ENCODE results near the gene OMG.
"Not testable (repeated sequence)": the region's sequence is repeated elsewhere in the genome, so short reads cannot be mapped to it uniquely, and the experiment has no call there.

The OMG gene

DNA sequence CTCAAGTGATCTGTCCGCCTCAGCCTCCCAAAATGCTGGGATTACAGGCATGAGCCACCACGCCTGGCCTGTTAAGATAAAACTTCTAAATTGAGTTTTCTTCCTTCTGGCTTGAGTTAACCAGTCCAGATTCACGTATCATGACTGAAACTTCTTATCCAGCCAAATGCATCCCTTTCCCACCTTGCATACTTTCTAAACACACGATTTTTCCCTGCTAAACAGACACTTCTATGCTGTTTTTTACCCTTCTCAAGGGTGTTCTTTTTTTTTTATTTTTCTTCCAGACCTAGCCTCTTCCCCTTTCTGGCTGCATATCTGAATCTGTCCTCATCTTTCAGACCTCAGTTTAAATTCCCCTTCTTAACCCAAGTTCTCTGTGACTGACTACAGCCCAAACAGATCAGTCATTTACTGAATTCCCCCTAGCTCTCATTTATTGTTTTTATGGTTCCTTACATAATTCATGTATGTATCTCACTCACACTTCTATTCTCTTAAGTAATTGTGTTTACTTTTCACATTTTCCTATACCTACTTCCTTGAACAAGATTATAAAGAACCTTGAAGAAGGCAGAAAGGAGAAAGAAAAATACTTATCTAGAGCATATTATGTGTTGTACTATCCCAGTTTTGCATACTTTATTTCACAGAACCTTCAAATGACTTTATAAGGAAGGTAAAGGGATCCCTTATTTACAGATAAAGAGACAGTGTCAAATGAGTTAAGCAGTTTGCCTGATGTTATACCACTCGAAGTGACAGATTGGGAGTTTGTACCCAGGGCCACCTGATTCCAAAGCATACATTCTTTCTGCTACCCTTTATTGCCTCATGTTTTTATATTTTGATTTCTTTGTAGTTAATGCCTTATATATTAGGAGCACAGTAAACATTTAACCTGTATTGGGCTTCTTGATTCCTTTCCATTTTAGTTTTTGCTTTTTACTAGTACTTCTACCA, 11.6 kb upstream of the OMG start:
- DNase-seq (ENCODE audit: low read depth): no peak

GRCh38 chr17:31307640-31308039, 10.6 kb upstream of the OMG start:
- no peak for DNase-seq (ENCODE audit: low read depth)

GRCh38 chr17:31299624-31300023, 2.6 kb upstream of the OMG start:
- no peak for DNase-seq (ENCODE audit: low read depth)

GRCh38 chr17:31296142-31296541, 897 bp downstream of the OMG start:
- no peak for DNase-seq (ENCODE audit: low read depth)

DNA sequence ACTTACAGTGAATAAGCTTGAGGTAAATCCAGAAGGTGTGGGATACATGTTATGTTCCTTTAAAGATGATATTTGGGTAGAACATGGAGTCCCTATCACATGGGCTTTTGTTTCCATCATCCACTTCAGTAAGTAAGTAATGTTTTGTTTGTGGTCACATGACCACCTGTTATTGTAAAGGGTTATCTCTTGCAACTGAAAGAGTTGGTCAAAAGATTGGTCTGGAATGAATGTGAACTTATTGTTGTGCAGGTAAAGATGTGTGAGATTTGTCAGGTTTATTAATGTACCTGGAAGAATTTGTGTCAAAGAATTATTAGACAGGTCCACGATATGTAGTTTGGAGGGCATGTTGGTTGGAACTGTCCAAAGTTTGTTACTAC, 1.6 kb downstream of the OMG start:
- DNase-seq (ENCODE audit: low read depth): no peak

DNA sequence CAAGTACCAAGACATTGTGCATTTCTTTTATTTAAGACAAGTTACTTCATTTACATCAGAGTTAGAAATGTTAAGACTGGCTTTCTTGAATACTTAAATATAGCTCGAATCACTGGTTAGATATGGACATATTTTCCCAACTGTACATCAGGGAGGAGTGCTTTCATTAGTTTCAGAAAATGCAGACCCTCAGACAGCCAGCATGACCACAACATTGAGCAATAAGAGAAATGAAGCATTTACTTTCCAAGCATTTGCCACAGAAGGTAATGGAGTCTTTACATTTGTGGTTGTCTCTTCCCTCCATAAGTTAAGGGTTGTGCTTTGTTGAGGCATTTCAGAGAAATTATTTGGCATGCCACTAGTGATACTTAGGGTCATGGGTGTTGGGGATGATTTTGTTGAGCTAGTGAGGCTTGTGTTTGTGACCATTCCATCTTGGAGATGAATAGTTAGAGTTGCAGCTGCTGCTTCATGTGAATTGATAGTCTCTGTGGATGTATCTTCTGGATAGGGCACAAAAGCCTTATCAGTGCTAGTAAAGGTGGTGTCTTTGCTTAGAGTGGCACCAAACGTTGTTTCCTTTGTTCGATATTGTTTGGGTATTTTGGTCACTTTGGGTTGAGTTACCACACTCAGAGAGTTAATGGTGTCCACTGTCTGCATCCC, 2.1 kb downstream of the OMG start:
- no peak for DNase-seq (ENCODE audit: low read depth)

GRCh38 chr17:31294231-31294630, 2.8 kb downstream of the OMG start:
- no peak for DNase-seq (ENCODE audit: low read depth)

GRCh38 chr17:31293581-31293980, 3.5 kb downstream of the OMG start:
- no peak for DNase-seq (ENCODE audit: low read depth)

- no peak for DNase-seq (ENCODE audit: low read depth)
Measured at GRCh38 chr17:31291820-31292219, 5.2 kb downstream of the OMG start.

DNA sequence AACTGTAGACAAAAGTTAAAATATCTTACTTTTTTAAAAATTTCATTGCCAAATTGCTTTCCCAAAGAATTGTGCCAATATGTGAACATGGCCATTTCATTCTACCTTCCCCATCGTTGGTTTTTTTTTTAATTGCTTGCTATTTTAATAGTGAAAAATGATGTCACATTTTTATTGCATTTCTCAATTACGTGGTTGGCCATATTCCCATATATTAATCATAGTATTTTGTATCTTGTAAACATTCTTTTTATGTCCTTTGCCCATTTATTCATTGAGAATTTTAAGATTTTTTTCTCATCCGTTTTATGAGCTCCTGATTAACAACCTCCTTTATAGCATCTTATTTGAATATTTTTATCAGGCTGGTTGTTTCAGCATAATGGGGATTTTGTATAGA, 7.2 kb downstream of the OMG start:
- DNase-seq (ENCODE audit: low read depth): no peak

GRCh38 chr17:31287932-31288331, 9.1 kb downstream of the OMG start:
- not testable (repeated sequence) for DNase-seq (ENCODE audit: low read depth)

DNA sequence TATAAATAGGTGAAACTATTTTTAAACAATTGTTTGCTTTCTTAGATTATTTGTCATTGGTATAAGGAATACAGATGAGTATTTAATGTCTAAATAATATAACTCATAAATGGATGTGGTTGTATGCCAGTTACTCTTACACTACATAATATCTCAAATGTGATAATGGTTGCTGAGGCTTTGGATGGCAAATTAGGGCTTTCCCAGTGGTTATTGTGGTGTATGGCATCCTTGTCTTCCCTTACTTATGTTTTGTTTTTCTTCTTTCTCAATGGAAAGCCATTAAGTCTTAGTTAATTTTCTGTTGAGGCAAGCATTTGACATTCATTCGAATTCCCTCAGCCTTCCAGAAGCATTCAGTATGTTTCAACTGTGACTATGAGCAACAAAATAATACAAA, 10.5 kb downstream of the OMG start:
- no peak for DNase-seq (ENCODE audit: low read depth)

DNA sequence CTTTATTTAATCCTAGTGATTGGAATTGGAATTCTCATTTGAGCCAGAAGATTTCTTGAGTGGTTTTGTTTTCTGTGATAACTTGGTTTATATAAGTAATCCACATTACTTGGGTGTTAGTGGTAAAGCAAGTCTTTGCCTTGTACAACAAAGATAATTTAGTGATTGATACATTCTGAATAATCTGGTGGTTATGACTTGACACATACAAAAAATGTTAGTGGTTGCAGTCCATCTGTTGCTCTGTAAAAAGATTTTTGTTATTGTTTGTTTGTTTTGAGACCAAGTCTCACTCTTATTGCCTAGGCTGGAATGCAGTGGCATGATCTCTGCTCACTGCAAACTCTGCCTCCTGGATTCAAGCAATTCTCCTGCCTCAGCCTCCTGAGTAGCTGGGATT, 13.2 kb downstream of the OMG start:
- no peak for DNase-seq (ENCODE audit: low read depth)

DNA sequence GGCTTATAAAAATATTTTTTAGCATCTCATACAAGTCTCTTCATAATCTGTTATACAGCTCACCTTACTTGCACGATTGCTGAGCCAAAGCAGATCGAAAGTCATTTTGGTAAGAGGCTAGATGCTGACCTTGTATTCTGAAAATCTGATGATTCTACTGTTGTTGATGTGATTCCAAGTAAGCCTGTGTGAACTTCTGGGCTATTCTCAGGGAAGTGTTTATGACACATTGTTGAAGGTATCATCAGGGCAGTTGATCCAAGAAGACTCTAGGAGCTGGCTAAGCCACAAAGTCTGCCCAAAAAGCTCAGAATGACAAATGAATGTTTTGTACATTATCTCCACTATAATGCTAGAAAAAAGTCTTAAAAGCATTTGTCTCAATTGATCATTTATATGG, 16.0 kb downstream of the OMG start:
- no peak for DNase-seq (ENCODE audit: low read depth)

DNA sequence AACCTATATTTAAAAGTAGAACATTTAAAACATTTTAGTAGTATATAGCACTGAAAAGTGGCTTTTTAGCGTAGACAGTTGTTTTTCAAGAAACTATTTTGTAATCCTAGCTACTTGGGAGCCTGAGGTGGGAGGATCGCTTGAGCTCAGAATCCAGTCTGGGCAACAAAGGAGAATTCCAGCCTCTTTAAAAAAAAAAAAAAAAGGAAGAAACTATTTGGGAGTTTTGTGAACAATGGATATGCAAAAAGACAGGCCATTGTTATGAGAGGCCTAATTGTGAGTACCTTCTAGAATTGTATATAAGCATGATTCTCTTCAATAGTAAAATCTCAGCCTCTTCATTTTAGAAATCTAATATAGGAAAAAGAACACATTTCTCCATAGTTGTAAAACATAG, 17.6 kb downstream of the OMG start:
- no peak for DNase-seq (ENCODE audit: low read depth)

- no peak for DNase-seq (ENCODE audit: low read depth)
Measured at GRCh38 chr17:31275116-31275515, 21.9 kb downstream of the OMG start.

GRCh38 chr17:31274252-31274651, 22.8 kb downstream of the OMG start:
- DNase-seq (ENCODE audit: low read depth): no peak

- no peak for DNase-seq (ENCODE audit: low read depth)
Measured at GRCh38 chr17:31273516-31273915, 23.5 kb downstream of the OMG start.

DNA sequence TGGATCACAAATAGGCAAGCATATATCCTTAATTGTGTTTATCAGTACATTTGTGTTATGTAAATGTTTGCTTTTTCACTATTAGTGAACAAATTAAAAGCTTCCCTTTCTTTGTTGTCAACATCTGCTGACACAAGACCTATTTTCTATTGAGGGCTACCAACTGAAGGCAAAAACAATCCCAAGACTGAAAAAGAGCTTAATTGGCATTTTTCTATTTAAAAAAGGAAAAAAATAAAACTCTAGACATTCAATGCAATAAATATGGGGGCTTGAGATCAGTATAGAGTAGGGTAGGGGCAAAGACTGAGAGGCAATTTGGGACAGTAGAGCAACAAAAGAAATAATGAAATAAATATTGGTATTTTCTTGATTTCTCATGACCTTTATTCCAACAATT, 24.2 kb downstream of the OMG start:
- DNase-seq (ENCODE audit: low read depth): no peak

GRCh38 chr17:31272236-31272635, 24.8 kb downstream of the OMG start:
- DNase-seq (ENCODE audit: low read depth): no peak

- DNase-seq (ENCODE audit: low read depth): no peak
Measured at GRCh38 chr17:31269578-31269983, 27.5 kb downstream of the OMG start.

DNA sequence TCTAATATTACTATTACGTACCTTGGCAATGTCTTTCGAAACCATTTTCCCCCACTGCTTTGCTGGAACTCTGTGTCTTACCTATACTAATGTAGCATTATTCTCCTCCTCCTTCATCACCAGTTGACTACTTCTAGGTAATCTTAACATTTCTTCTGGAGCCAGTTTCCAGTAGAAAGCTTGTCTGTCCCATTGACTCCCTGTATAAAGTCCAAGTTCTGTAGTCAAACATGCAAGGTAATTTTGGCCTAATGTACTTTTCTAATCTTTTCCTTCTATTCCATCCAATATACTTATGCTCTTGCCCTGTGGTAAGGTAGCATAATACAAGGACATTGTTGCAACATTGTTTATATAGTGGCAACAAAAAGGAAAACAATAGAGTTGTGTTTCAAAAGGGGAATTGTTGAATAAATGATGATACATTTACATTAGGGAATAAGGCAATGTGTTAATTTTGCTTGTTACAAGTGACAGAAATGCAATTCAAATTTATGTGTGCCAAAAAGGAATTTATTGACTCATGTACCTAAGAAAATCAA, 27.9 kb downstream of the OMG start:
- no peak for DNase-seq (ENCODE audit: low read depth)

DNA sequence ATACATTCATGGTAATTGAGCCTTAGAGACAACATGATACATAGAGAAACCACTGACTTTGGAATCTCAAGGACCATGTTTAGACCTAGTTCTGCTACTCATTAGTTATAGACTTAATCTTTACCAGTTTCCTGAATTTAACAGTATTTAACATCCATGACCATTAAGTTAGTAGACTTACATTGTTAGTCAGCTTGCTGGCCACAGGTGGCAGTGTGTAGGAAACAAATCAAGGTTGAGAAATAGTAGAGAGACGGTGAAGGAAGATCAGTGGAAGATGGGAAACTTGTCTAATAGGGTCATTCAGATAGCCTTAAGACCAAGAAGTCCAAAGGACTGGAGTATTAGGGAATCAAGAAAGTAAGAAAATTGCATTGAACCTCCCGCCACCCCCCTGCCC, 31.0 kb downstream of the OMG start:
- no peak for DNase-seq (ENCODE audit: low read depth)

Data from activated T-cell treated with anti-CD3 and anti-CD28 coated beads for 48 hours (primary cell).